ENCODE data around the gene ASNS.
"Not testable (repeated sequence)": the region's sequence is repeated elsewhere in the genome, so short reads cannot be mapped to it uniquely, and the experiment has no call there.

ASNS gene

GRCh38 chr7:97872025-97872669, at the start of gene ASNS:
Gene ASNS, minus strand, starts transcription at chr7:97872408. Its CDS starts 3,252 bp downstream, at chr7:97869156.
- DNase-seq = peak; percentile 94

GRCh38 chr7:97921254-97921653, 49.0 kb upstream of the ASNS start:
- not testable (repeated sequence) for DNase-seq

GRCh38 chr7:97915267-97915666, 43.1 kb upstream of the ASNS start:
- not testable (repeated sequence) for DNase-seq

- DNase-seq = not testable (repeated sequence)
These were observed 40.1 kb upstream of the ASNS start for GRCh38 chr7:97912294-97912693.

- DNase-seq = not testable (repeated sequence)
These were observed 24.7 kb upstream of the ASNS start for GRCh38 chr7:97896893-97897292.

- DNase-seq = not testable (repeated sequence)
These were observed 19.5 kb upstream of the ASNS start for GRCh38 chr7:97891721-97892120.

GRCh38 chr7:97879527-97879926, 7.3 kb upstream of the ASNS start:
- not testable (repeated sequence) for DNase-seq

GRCh38 chr7:97874894-97875293, 2.7 kb upstream of the ASNS start:
- DNase-seq = not testable (repeated sequence)

- DNase-seq = no peak
These were observed 1.4 kb upstream of the ASNS start for GRCh38 chr7:97873606-97874005.

GRCh38 chr7:97871659-97872024, 566 bp downstream of the ASNS start:
- DNase-seq = no peak

GRCh38 chr7:97868788-97869187, 3.4 kb downstream of the ASNS start:
- no peak for DNase-seq

GRCh38 chr7:97868314-97868713, 3.9 kb downstream of the ASNS start:
- DNase-seq = no peak

GRCh38 chr7:97865104-97865503, 7.1 kb downstream of the ASNS start:
- DNase-seq = no peak

GRCh38 chr7:97859606-97860204, 12.5 kb downstream of the ASNS start:
- DNase-seq = no peak

- no peak for DNase-seq
These were observed 14.0 kb downstream of the ASNS start for GRCh38 chr7:97858221-97858620.

GRCh38 chr7:97857544-97857943, 14.7 kb downstream of the ASNS start:
- no peak for DNase-seq

- no peak for DNase-seq
These were observed 20.5 kb downstream of the ASNS start for GRCh38 chr7:97851683-97852082.

GRCh38 chr7:97850262-97851031, 21.8 kb downstream of the ASNS start:
- not testable (repeated sequence) for DNase-seq

- DNase-seq = no peak
These were observed 24.4 kb downstream of the ASNS start for GRCh38 chr7:97847791-97848190.

- no peak for DNase-seq
These were observed 25.3 kb downstream of the ASNS start for GRCh38 chr7:97846945-97847344.

- no peak for DNase-seq
These were observed 26.5 kb downstream of the ASNS start for GRCh38 chr7:97845622-97846203.

- no peak for DNase-seq
These were observed 28.2 kb downstream of the ASNS start for GRCh38 chr7:97844036-97844435.

GRCh38 chr7:97842772-97843345, 29.3 kb downstream of the ASNS start:
- no peak for DNase-seq

Data from activated CD8-positive, alpha-beta memory T cell treated with anti-CD3 and anti-CD28 coated beads, Interleukin-2, amount 50 U/mL, for 48 hours (primary cell).